PC-3 (cell line): ENCODE results near the gene FOXA3. TPM values are rescaled to one million over a fixed set of nuclear protein-coding genes. Genes with fewer than 3 reads are reported as not detected.
A peak's percentile ranks its signal among the peaks of the same experiment; 100 is the strongest.

Source experiments
- ATAC-seq: fragments of 200-7000 bp; cut with Tn5 transposase; 2 replicates; pipeline ENCODE4 v1.9.1; 2020; ENCODE audit warnings: mild to moderate bottlenecking, moderate library complexity
- BruUV-seq: library from RNA; stranded (reverse); fragments of 400-500 nt; replicated peaks from 2 replicates; lab custom pipeline; 2021; lab: Mats Ljungman, UMichigan
- CTCF ChIA-PET: fragments of 300-600 bp; sonication (Branson Sonifier 250); formaldehyde crosslinking; loops from one replicate; lab custom pipeline; 2022; ENCODE audit warnings: antibody characterized with exemption; lab: Charles Lee
- POLR2A ChIA-PET: fragments of 300-600 bp; sonication (Branson Sonifier 250); formaldehyde crosslinking; loops from one replicate; lab custom pipeline; 2022; ENCODE audit warnings: antibody characterized with exemption; ENCODE audit not compliant: unreplicated experiment; lab: Charles Lee
- DNase-seq: peaks from one replicate; pipeline ENCODE4 v3.0.0-alpha.2; 2015
- H2AFZ ChIP-seq: fragments of 300-600 bp; sonication (generic); 2 replicates; pipeline ENCODE4 v1.6.0; 2016; ENCODE audit warnings: antibody characterized with exemption, low read length
- H3F3A ChIP-seq: fragments of 300-600 bp; sonication (generic); one replicate; pipeline ENCODE4 v1.6.0; 2017; ENCODE audit warnings: antibody characterized with exemption, low read length, control low read depth, mild to moderate bottlenecking; ENCODE audit not compliant: unreplicated experiment
- H3K27ac ChIP-seq: fragments of 300-600 bp; sonication (generic); 2 replicates; pipeline ENCODE4 v1.5.1; 2016; ENCODE audit warnings: mild to moderate bottlenecking, low read length
- H3K27me3 ChIP-seq: fragments of 300-600 bp; sonication (generic); 2 replicates; pipeline ENCODE4 v1.6.1; 2016; ENCODE audit warnings: low read length, mixed read lengths
- H3K36me3 ChIP-seq: fragments of 300-600 bp; sonication (generic); 2 replicates; pipeline ENCODE4 v1.6.1; 2016; ENCODE audit warnings: low read depth, mixed run types, low read length, mixed read lengths
- H3K4me1 ChIP-seq: fragments of 300-600 bp; sonication (generic); 2 replicates; pipeline ENCODE4 v1.5.1; 2016; ENCODE audit warnings: low read length; ENCODE audit not compliant: insufficient read depth
- H3K4me2 ChIP-seq: fragments of 300-600 bp; sonication (generic); 2 replicates; pipeline ENCODE4 v1.6.0; 2016; ENCODE audit warnings: low read length
- H3K4me3 ChIP-seq: fragments of 300-600 bp; sonication (generic); 2 replicates; pipeline ENCODE4 v1.5.1; 2016; ENCODE audit warnings: mild to moderate bottlenecking, low read length, mixed read lengths
- H3K79me2 ChIP-seq: fragments of 300-600 bp; sonication (generic); 2 replicates; pipeline ENCODE4 v1.6.1; 2017; ENCODE audit warnings: low read length, mixed read lengths
- H3K9ac ChIP-seq: fragments of 300-600 bp; sonication (generic); 2 replicates; pipeline ENCODE4 v1.6.0; 2016; ENCODE audit warnings: mild to moderate bottlenecking, low read length
- H3K9me2 ChIP-seq: fragments of 300-600 bp; sonication (generic); replicated peaks from 2 replicates; pipeline ENCODE4 v1.6.1; 2016; ENCODE audit warnings: mixed run types, low read length, mixed read lengths
- H3K9me3 ChIP-seq: fragments of 300-600 bp; sonication (generic); 2 replicates; pipeline ENCODE4 v1.6.1; 2016; ENCODE audit warnings: low read length, mixed read lengths
- H4K20me1 ChIP-seq: fragments of 300-600 bp; sonication (generic); 2 replicates; pipeline ENCODE4 v1.6.1; 2016; ENCODE audit warnings: low read length, mixed read lengths
- CTCF ChIP-seq: fragments of 300-600 bp; sonication (generic); conservative IDR thresholded peaks from 2 replicates; pipeline ENCODE4 v1.5.1; 2017; ENCODE audit warnings: antibody characterized with exemption, low read depth, mild to moderate bottlenecking, low read length
- EZH2 ChIP-seq: fragments of 300-600 bp; sonication (generic); IDR thresholded peaks from one replicate; pipeline ENCODE4 v1.6.1; 2017; ENCODE audit warnings: antibody characterized with exemption, mild to moderate bottlenecking, low read length; ENCODE audit not compliant: unreplicated experiment
- EZH2phosphoT487 ChIP-seq: fragments of 300-600 bp; sonication (generic); IDR thresholded peaks from 2 replicates; pipeline ENCODE4 v1.6.1; 2018; ENCODE audit warnings: mild to moderate bottlenecking, antibody characterized with exemption, low read length, borderline replicate concordance
- intact Hi-C: fragments of 100-400 bp; cut with micrococcal nuclease; formaldehyde crosslinking; loops from 2 replicates; pipeline ENCODE4 v1.9.0; 2023
- total RNA-seq: library from RNA; depleted of rRNA; stranded (reverse); fragments of >200 nt; gene quantifications from 2 replicates; pipeline ENCODE4 v1.2.3, GENCODE V29; 2014

Gene FOXA3
- total RNA-seq, 1 experiment from 2014 or later = 0.33 TPM

GRCh38 chr19:45881909-45882528 lies 17.9 kb downstream of the FOXA3 start:
- Histone ChIP-seq H3K27me3 (no peaks in the 10 kb centered on the region), H4K20me1 (peaks cover 3% of the 10 kb centered on the region; the same call in 1 of the 2 replicates), H3K9ac (no peak overlapping the region), H3K27ac (no peak overlapping the region), H3F3A (no peaks in the 10 kb centered on the region), H3K36me3 (peaks cover 2% of the 10 kb centered on the region; the same call in 1 of the 2 replicates), H3K4me3 (no peak overlapping the region), H3K79me2 (peaks cover 21% of the 10 kb centered on the region), H3K9me2 (no peaks in the 10 kb centered on the region), H3K9me3 (no peaks in the 10 kb centered on the region), H2AFZ (no peak overlapping the region), H3K4me2 (peak overlapping the region; percentile 90; the same call in 1 of the 2 replicates), H3K4me1 (peaks cover 20% of the 10 kb centered on the region; the same call in 1 of the 2 replicates)
- TF ChIP-seq CTCF (no peak), EZH2phosphoT487 (no peak), EZH2 (no peak)
- intact Hi-C loops = loop anchor here (2.0 kb wide), 1 partner anchor 19 kb away; the partner anchor contains the start of gene SYMPK
- ATAC-seq (no peak), DNase-seq (no peak)
- POLR2A ChIA-PET = no interaction called here
- no TSS peak for BruUV-seq
- CTCF ChIA-PET = no interaction called here

GRCh38 chr19:45882652-45883585 lies 18.8 kb downstream of the FOXA3 start:
- H2AFZ ChIP-seq = peak overlapping the region; percentile 68
- BruUV-seq = TSS peak; percentile 28
- ATAC-seq (peak; percentile 25), DNase-seq (peak; percentile 85)
- no peaks in the 10 kb centered on the region for H3F3A ChIP-seq
- H3K27me3 ChIP-seq = no peaks in the 10 kb centered on the region
- peaks cover 21% of the 10 kb centered on the region for H3K79me2 ChIP-seq
- H3K9me2 ChIP-seq = no peaks in the 10 kb centered on the region
- peaks cover 2% of the 10 kb centered on the region; the same call in 1 of the 2 replicates for H3K36me3 ChIP-seq
- H3K27ac ChIP-seq = no peak overlapping the region
- peaks cover 3% of the 10 kb centered on the region; the same call in 1 of the 2 replicates for H4K20me1 ChIP-seq
- H3K4me2 ChIP-seq = peak overlapping the region; percentile 90
- intact Hi-C loops = loop anchor here (2.0 kb wide), 1 partner anchor 20 kb away; the partner anchor contains the start of gene SYMPK
- no peaks in the 10 kb centered on the region for H3K9me3 ChIP-seq
- peaks cover 20% of the 10 kb centered on the region; the same call in 1 of the 2 replicates for H3K4me1 ChIP-seq
- ChIA-PET POLR2A (no interaction called here), CTCF (no interaction called here)
- peak overlapping the region; percentile 62 for H3K4me3 ChIP-seq
- H3K9ac ChIP-seq = peak overlapping the region; percentile 33; the same call in 1 of the 2 replicates
- TF ChIP-seq EZH2phosphoT487 (no peak), CTCF (peak; percentile 94), EZH2 (no peak)
